OCI-M2 (cell line): ENCODE results near the gene CATSPERD.
"Not testable (repeated sequence)": the region's sequence is repeated elsewhere in the genome, so short reads cannot be mapped to it uniquely, and the experiment has no call there.

Experiments
- DNase-seq: peaks from one replicate; lab custom pipeline; 2025; ENCODE audit not compliant: unreplicated experiment; lab: John Stamatoyannopoulos, UW

CATSPERD gene

DNA sequence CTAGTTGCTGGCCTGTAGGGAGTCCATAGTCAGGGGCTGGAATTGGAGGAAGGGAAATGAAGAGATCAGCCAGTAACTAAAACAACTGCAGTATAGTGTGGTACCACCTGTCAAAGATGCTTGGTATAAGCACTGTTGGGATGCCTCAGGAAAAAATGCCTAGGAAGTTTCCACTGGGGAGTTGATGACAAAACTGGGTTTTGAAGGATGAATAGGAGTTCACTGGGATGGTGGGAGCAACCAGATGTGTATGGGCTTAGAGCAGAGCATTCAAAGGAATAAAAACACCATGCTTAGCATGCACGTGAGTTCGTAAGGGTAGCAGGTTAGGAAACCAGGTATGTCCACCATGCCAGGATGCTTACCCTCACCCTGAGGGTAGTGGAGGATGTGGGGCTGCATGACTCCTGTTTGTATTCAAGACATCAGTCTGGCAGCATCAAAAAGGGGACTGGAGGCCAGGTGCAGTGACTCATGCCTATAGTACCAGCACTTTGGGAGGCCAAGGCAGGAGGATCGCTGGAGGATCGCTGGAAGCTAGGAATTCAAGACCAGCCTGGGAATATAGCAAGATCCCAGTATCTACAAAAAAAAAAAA is 7.1 kb downstream of the CATSPERD start:
- DNase-seq = no peak

DNA sequence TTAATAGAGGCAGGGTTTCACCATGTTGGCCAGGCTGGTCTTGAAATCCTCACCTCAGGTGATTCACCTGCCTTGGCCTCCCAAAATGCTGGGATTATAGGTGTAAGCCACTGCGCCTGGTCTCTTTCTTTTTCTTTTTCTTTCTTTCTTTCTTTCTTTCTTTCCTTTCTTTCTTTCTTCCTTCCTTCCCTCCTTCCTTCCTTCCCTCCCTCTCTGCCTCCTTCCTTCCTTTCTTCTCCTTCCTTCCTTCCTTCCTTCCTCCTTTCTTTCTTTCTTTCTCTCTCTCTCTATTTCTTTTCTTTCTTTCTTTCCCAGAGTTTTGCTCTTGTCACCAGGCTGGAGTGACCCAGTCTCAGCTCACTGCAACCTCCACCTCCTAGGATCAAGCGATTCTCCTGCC is 12.7 kb downstream of the CATSPERD start:
- DNase-seq = not testable (repeated sequence)

- no peak for DNase-seq
These were observed 18.0 kb downstream of the CATSPERD start for GRCh38 chr19:5738423-5738822.

DNA sequence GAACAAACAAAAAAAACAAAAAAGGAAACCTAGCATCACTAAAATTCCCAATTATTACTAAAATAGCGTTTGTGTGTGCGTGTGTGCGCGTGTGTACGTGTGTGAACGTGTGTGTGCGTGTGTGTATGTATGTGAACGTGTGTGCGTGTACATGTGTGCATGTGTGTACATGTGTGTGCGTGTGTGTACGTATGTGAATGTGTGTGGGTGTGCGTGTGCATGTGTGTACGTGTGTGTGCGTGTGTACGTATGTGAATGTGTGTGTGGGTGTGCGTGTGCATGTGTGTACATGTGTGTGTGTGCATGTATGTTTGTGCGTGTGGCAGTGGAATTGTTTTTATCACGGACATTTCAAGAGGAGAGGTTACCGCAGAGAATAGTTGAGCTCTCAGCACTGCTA is 21.6 kb downstream of the CATSPERD start:
- no peak for DNase-seq

GRCh38 chr19:5743630-5744029 is 23.2 kb downstream of the CATSPERD start:
- no peak for DNase-seq

DNA sequence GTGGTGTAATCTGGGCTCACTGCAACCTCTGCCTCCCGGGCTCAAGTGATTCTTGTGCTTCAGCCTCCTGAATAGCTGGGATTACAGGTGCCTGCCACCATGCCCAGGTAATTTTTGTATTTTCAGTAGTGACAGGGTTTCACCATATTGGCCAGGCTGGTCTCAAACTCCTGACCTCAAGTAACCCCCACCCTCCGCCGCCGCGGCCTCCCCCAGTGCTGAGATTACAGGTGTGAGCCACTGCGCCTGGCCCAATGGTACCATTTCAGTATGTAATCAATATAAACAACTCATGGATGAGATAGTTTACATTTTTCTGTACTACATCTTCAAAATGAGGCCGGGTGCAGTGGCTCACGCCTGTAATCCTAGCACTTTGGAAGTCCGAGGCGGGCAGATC is 24.6 kb downstream of the CATSPERD start:
- DNase-seq = not testable (repeated sequence)

- DNase-seq = not testable (repeated sequence)
These were observed 28.5 kb downstream of the CATSPERD start for GRCh38 chr19:5748920-5749319.

DNA sequence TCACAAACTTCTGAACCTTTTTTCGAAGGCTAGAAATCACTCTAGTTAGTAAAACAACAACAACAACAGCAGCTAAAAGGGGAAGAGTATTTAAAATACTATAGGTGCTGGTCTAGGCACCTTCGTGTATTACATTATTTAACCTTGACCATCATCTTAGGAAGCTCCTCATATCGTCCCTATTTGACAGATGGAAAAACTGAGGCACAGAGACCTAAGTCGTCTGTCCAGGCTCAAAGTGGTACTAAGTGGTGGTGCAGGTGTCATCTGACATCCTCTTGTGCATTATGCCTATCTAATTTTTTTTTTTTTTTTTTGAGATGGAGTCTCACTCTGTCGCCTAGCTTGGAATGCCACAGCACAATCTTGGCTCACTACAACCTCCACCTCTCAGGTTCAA is 29.1 kb downstream of the CATSPERD start:
- DNase-seq = no peak

- DNase-seq = no peak
These were observed 31.3 kb downstream of the CATSPERD start for GRCh38 chr19:5751709-5752108.

- DNase-seq = no peak
These were observed 33.3 kb downstream of the CATSPERD start for GRCh38 chr19:5753743-5754142.

DNA sequence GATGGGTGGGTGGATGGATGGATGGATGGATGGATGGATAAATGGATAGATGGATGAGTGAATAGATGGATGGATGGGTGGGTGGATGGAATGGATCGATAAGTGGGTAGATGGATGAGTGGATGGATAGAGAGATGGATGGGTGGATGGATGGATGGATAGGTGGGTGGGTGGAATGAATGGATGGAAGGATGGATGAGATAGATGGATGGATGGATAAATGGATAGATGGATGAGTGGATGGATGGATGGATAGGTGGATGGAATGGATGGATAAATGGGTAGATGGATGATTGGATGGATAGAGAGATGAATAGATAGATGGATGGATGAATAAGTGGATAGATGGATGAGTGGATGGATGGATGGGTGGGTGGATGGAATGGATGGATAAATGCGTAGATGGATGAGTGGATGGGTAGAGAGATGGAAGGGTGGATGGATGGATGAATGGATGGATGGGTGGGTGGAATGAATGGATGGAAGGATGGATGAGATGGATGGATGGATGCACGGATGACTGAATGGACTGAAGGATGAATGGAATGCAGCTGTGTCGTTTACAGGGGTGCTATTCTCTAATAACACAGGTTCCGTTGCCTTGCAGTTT is 42.3 kb downstream of the CATSPERD start:
- no peak for DNase-seq

DNA sequence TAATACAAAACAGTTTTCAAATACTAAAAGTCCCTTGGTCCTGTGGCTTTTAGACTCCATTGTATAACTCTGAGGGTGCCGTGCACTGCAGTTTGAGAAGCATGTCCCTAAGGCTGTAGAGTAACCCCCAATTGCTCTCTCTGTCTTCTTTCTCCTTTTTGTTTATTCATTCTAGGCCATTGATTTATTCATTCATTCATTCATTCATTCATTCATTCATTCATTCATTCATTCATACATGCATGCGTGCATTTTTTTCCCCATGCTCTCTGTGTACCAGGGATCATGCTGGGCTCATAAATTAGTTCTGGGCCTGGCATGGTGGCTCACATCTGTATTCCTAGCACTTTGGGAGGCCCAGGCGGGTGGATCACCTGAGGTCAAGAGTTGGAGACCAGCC is 44.8 kb downstream of the CATSPERD start:
- DNase-seq = no peak

DNA sequence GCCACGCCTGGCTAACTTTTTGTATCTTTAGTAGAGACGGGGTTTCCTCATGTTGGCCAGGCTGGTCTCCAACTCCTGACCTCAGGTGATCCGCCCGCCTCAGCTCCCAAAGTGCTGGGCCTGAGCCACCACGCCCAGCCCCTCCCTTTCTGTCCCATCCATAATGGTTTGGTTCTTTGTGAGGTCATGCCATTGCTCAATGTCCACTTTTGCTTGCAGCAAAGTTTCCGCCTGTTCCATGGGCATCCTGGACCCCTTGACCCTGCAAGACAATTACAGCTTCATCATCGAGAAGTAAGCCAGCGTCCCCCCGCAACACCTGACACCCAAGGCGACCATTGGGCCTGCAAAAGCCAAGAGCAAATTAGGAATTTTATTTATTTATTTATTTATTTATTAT is 47.5 kb downstream of the CATSPERD start:
- no peak for DNase-seq

DNA sequence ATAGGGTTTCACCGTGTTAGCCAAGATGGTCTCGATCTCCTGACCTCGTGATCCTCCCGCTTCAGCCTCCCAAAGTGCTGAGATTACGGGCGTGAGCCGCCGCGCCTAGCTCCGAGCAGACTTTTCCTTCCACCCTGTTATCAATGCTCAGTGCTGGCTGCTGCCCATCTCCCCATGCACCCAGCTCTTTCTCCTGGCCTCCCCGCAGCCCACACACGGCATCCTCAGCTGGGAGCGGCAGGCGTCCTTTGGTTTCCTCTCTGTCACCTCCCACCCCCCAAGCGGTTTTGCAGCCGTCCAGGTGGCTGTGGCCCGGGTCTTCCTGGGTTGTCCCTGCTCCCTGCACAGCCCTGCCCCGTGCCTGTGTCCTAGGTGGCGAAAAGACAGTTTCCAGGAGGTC is 52.0 kb downstream of the CATSPERD start:
- DNase-seq = no peak

- DNase-seq = no peak
These were observed 52.8 kb downstream of the CATSPERD start for GRCh38 chr19:5773276-5773675.

- no peak for DNase-seq
These were observed 54.5 kb downstream of the CATSPERD start for GRCh38 chr19:5774921-5775320.

- DNase-seq = no peak
These were observed 55.4 kb downstream of the CATSPERD start for GRCh38 chr19:5775668-5776309.

GRCh38 chr19:5778402-5778801 is 58.0 kb downstream of the CATSPERD start:
- no peak for DNase-seq

- DNase-seq = not testable (repeated sequence)
These were observed 60.5 kb downstream of the CATSPERD start for GRCh38 chr19:5780916-5781315.

DNA sequence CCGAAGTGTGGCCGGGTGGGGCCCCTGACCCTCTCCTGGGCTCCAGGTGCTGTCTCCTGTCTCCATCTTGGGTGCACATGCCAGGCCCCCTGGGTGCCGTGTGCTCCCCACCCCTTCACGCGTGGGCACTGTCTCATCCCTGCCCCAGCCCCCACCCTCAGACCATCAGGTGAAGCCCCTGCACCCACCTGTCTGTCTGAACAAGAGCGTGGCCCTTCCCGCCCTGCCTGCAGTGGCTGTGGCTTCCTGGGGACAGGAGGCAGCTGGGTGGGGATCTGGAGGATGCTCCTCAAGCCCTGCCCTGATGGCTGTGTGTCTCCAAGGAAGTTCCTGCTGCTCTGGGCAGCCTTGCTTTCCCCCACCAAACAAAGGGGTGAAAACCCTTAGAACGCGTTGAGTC is 61.9 kb downstream of the CATSPERD start:
- no peak for DNase-seq

GRCh38 chr19:5782945-5783919 is 62.8 kb downstream of the CATSPERD start:
- no peak for DNase-seq
